ENCODE data around the gene CSNK2A2.
A peak's percentile ranks its signal among the peaks of the same experiment; 100 is the strongest.

The CSNK2A2 gene

DNA sequence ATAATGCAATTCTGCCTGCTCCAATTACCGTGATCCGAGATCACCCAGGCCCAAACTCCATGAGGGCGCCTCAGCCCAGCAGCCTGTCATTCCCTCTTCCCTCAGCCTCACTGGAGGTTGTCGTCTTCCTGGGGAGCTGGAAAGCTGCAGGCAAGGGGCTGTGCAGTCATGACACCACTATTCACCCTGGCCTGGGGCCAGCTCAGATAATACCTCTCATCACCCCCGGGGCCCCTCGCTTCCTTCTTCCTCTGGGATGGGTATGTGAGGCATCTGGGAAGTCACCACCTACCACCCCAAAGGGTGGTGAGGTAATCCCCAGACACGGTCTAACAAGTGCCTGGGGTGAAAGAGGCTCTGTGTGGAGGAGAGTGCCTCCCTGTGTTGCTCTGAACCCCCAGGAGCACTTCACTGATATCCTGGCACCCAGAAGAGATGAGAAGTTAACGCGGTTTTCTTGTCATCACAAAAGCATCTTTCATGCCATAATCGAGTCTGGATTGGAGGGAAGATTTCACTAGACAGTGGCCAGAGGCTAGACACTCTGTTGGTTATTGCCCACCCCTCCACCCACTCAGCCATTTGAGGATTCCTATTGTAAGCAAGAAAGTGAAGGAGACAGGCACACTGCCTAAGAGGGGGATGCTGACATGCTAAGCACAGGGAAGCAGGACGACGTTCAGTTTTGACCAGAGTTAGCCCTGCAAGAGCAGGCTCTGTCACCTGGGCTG, 87.2 kb downstream of the CSNK2A2 start:
- DNase-seq (ENCODE audit: low read depth, low spot score): peak; percentile 66

DNA sequence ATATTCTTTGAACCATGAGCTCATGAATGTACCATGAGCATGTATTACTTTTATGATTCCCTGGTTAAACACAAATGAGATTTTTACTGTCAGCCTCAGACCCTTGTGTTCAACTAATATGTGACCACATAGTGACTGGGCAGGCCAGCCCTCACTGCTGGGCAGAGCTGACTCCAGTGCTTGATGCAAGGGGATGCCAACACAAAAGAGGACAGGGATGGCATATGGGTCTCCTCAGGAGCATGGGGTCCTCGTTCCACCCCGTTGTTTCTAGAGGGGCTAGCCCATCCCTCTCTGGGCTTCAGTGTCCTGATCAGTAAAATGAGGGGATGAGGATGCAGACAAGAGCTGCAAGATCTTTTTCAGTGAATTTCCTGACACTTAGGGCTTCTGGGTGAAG, 88.0 kb downstream of the CSNK2A2 start:
- no peak for DNase-seq (ENCODE audit: low read depth, low spot score)

DNA sequence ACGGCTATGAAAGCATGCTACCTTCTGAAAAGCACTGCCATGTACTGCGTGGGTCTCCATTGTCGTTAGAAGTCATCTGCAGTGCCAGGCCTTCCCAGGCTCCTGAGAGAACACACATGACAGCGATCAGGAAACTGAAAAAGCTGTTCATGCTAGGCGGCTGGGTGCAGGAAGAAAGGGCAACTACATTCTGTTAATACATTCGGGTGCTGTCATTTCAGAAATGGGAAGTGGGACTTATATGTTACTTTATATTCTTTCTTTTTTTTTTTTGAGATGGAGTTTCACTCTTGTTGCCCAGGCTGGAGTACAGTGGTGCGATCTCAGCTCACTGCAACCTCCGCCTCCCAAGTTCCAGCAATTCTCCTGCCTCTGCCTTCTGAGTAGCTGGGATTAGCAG, 88.6 kb downstream of the CSNK2A2 start:
- no peak for DNase-seq (ENCODE audit: low read depth, low spot score)
